HUES64 (cell line): ENCODE results near the gene PSMF1.
"Not testable (repeated sequence)": the region's sequence is repeated elsewhere in the genome, so short reads cannot be mapped to it uniquely, and the experiment has no call there.

ENCODE experiments used
- H3K27ac ChIP-seq: 2 replicates; pipeline ENCODE4 v1.7.0; 2013; ENCODE audit warnings: low read depth, low read length, inconsistent platforms
- H3K27me3 ChIP-seq: 2 replicates; pipeline ENCODE4 v1.6.1; 2013; ENCODE audit warnings: mild to moderate bottlenecking, low read length; ENCODE audit not compliant: insufficient read depth
- H3K36me3 ChIP-seq: 2 replicates; pipeline ENCODE4 v1.6.1; 2013; ENCODE audit warnings: mild to moderate bottlenecking, low read length; ENCODE audit not compliant: insufficient read depth
- H3K4me1 ChIP-seq: 2 replicates; pipeline ENCODE4 v1.6.1; 2013; ENCODE audit warnings: mild to moderate bottlenecking, low read length, moderate library complexity; ENCODE audit not compliant: insufficient read depth
- H3K4me3 ChIP-seq: 2 replicates; pipeline ENCODE4 v1.5.1; 2013; ENCODE audit warnings: mild to moderate bottlenecking, low read length, moderate library complexity
- H3K9ac ChIP-seq: 2 replicates; pipeline ENCODE4 v1.6.1; 2013; ENCODE audit warnings: mild to moderate bottlenecking, low read depth, low read length
- H3K9me3 ChIP-seq: 2 replicates; pipeline ENCODE4 v1.6.1; 2013; ENCODE audit warnings: low read depth, low read length; ENCODE audit not compliant: insufficient read depth
- WGBS: fragments of 150-250, 120-280 bp; methylation state at CpG from one replicate; pipeline ENCODE4 v1.1.7; 2013; ENCODE audit warnings: missing lambda C conversion rate; 5-methylcytosine and 5-hydroxymethylcytosine counted together

The PSMF1 gene

GRCh38 chr20:1216527-1217427 lies 98.4 kb downstream of the PSMF1 start:
- not testable (repeated sequence) for H3K36me3 ChIP-seq

More at GRCh38 chr20:1216527-1217427, 98.4 kb downstream of the PSMF1 start:
- not testable (repeated sequence) for H3K4me3 ChIP-seq, H3K9ac ChIP-seq, H3K27ac ChIP-seq, H3K9me3 ChIP-seq
- peaks cover 23% of the 10 kb centered on the region for H3K4me1 ChIP-seq
- 85% methylated on average over 19 of the region's 19 CpGs for WGBS
- H3K27me3 ChIP-seq: peaks cover 13% of the 10 kb centered on the region; the same call in 1 of the 2 replicates
